Stimulated activated CD4-positive, alpha-beta T cell treated with anti-CD3 and anti-CD28 coated beads, TNF-alpha, amount 100 ng/mL, for 48 hours (primary cell): Measurements from ENCODE around the gene CFAP210.

Source experiments
- DNase-seq, 3 donors: peaks; one replicate each; pipeline ENCODE4 v3.0.0-alpha.2; 2020; ENCODE audit warnings: low read depth in 3 of 3

The CFAP210 gene, protein sequence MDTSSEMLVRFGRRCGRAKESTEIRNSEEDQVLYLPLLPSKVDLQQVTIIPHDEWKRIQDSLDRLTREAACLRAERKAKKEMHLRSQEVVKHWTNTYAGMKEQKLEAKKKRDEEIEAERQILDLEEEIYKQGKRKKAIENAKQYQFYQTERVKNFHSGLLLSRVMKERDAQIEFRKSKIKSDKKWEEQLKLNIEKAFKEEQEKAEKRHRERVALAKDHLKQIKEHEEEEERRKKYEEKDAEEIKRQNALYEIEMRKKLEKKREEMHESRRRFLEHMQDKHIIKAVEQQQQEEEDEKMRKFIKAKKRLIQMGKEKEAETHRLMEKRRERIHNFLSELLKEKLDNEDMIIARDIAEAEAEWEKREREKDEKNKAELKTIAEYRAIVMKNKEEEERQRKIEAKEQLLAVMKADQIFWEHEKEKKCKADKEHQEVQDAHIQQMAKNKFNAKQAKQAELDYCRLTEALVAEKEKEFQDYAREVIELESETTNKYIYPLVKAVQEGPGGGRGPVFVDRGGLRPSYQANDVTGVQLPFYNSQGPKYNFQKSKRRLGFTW

DNA sequence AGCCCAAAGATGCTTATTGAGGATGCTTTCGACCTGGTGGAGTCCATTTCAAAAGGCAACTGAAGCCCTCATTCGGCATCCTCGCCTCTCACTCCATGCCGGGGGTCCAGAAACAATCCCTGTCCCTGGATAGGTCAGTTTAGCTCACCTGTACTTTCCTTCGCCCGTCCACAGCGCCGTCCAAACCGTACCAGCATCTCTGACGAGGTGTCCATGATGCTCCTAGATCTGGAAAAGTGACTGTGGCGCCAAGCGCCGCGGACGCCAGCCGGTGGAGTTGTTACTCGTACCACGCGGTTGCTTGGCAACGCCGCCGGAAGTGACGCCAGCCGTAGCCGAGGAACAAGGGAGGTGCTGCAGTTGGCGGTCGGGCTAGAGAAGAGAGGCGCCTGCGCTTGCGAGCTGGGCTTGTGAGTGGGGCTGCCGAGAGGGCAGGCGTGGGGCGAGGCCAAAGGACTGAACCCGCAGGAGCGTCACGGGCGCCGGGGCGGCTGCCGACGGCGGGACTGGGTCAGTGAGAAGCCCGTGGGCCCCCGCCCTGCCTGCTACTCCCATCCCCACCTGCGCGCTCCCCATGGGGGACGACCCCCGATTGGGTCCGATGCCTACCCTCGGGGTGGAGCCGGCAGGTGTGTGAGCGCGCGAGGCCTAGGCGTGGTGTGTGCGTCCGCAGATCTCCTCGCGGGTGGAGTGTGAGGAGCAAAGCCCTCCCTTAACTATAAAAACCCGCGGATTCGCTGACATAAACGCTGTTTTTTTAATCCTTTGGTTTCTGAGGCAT lies at the start of gene CFAP210, which contains the start of gene PHOSPHO2:
CFAP210 (minus strand) TSS at position 293 of the 781 bp plus-strand sequence; CDS start at position 215, 78 bp downstream.
PHOSPHO2 (plus strand) TSS at position 357 of the 781 bp plus-strand sequence. CDS start 6,503 bp downstream, outside the sequence.
- DNase-seq, result peak; percentile 94 to 97 (median 96)

- no peak for DNase-seq
Measured at GRCh38 chr2:169743549-169743948, 49.3 kb upstream of the CFAP210 start.

GRCh38 chr2:169739351-169739750 lies 45.1 kb upstream of the CFAP210 start:
- DNase-seq, result no peak

DNA sequence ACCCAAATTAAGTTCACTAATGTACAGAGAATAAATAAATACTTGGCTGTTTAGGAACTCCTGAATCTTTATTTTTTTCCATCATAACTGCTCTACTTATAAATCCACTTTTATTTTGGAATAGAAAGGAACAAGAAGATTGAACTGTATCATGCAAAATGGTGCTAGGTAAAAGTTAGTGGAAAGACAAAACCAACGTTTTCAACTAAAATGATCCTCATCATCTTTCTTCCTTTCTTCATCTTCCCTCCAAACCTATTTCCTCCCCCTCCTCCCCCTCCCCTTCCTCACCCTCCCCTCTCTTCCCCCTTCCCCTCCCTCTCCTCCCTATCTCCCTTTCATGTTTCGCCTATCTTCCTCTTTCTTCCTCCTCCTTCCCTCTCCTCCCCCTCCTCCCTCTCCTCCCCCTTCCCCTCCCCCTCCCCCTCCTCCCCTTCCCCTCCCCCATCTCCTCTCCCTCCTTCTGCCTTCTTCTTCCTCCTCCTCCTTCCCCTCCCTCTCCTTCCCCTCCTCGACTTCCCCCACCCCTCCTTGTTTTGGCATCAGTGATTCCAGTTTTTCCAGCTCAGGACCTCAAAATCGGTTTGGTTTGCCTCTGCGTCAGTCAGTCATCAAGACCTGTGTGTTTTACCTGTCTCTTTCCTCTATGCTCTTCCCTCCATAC lies 44.5 kb upstream of the CFAP210 start:
- no peak for DNase-seq

- no peak for DNase-seq
Measured at GRCh38 chr2:169736902-169737301, 42.7 kb upstream of the CFAP210 start.

DNA sequence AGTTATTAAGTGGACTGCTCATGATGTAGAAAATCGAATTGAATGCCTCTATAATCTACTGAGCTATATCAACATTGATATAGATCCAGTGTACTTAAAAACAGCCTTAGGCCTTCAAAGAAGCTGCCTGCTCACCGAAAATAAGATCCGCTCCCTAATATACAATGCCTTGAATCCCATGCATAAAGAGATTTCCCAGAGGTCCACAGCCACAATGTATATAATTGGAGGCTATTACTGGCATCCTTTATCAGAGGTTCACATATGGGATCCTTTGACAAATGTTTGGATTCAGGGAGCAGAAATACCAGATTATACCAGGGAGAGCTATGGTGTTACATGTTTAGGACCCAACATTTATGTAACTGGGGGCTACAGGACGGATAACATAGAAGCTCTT lies 41.4 kb upstream of the CFAP210 start:
- DNase-seq, result no peak

GRCh38 chr2:169734169-169734847 lies 40.1 kb upstream of the CFAP210 start:
- DNase-seq, result no peak

GRCh38 chr2:169732583-169733358 lies 38.6 kb upstream of the CFAP210 start:
- DNase-seq, result no peak

DNA sequence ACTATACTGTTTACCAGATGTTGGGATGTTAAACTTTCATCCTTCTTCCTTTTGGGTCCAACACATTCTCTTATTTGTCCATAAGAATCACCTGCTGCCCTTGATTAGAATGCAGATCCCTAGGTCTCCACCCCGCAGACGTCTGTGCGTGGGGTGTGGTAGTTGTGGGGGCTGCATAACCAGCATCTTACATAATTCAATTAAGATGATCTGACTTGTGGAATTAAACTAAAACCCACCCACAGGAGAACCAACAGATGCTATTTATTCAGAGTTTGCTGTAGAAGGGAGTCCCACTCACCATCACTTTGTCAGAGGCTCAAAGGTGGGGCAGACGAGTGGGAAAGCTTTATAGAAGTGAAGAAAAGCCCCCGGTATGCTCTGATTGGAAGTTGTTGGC lies 37.9 kb upstream of the CFAP210 start:
- no peak for DNase-seq

DNA sequence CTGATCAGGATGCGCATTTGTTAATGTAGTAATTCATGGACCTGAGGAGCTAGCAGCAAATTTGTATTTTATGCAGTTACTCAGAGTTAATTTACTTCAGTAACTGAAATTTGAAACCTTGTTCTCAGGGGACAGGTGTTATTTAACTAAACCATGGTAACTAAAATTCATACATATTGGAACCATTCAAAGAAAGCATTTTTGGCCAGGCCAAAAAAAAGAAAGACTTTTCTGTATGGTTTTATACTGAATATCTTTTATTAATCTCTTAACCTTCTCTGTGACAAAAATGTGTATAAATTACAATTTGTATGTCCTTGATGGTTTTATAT lies 35.0 kb upstream of the CFAP210 start:
- DNase-seq, result no peak

GRCh38 chr2:169727065-169727464 lies 32.9 kb upstream of the CFAP210 start:
- no peak for DNase-seq

GRCh38 chr2:169721016-169721415 lies 26.8 kb upstream of the CFAP210 start:
- DNase-seq, result no peak

- DNase-seq, result no peak
Measured at GRCh38 chr2:169718930-169719504, 24.8 kb upstream of the CFAP210 start.

- DNase-seq, result no peak
Measured at GRCh38 chr2:169717691-169718063, 23.5 kb upstream of the CFAP210 start.

DNA sequence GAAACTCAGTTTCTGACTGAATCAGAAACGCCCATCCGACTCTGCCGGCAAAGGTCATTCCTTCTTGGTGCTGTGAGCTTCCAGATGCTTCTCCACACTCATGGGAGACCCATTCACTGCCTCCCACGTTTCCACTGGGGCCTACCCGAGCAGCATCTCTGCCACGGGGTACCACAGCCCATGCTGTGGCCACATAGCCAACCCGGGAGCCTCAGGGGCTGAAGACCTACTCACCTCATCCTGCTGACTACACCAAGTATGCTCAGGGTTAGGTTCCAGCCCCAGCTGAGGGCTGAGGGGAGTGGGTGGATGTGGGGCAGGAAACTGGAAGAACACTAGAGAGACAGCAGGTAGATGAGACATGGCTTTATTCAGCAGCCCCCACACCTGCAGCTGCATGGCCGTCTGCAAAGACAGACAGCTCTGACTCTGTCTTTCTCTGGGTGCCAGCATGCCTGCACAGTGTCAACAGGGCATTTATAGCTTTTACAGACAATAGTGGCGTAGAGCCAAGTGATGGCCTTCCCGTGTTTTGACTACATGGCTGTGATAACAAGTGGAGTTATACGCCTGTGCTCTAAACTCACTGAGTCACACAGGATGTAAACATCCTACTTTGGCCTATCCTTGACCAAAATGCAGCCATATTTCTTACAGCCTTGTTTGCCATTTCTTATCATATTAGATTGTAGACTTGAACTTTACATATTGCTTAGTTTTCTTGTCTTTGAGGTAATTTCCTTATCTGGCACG lies 22.9 kb upstream of the CFAP210 start:
- DNase-seq, result no peak

- DNase-seq, result no peak
Measured at GRCh38 chr2:169716238-169716886, 22.2 kb upstream of the CFAP210 start.

GRCh38 chr2:169715379-169716237 lies 21.4 kb upstream of the CFAP210 start:
- no peak for DNase-seq

- DNase-seq, result no peak
Measured at GRCh38 chr2:169714699-169715098, 20.5 kb upstream of the CFAP210 start.
